Measurements from ENCODE around the gene ZNF576. TPM values are rescaled to one million over a fixed set of nuclear protein-coding genes. Genes with fewer than 3 reads are reported as not detected.

The ZNF576 gene
- total and polyA plus RNA-seq, 2 donors (not counting 1 experiment from before 2014, with no cell fraction given) = 7.9 to 17.3 TPM

- H3K9ac ChIP-seq (ENCODE audit: low read length) = no peak overlapping the region
- H3K27me3 ChIP-seq (replicated peaks in 1 of 4; ENCODE audit: control extremely low read depth in 1 of 4, control insufficient read depth in 3 of 4, insufficient read depth in 4 of 4, low read length in 3 of 4) = peaks cover 0 to 14% (median 7%) of the 10 kb centered on the region in 4 experiments
- CTCF ChIA-PET = interaction anchor here (1.1 to 3.4 kb wide), 3 partner anchors 31 to 107 kb away, joined by 3 to 12 read pairs (median 11); no protein-coding TSS in a partner anchor
These were observed 29.7 kb downstream of the ZNF576 start for GRCh38 chr19:43625918-43626579.

More at GRCh38 chr19:43625918-43626579, 29.7 kb downstream of the ZNF576 start:
- Histone ChIP-seq H4K20me1 (ENCODE audit: control insufficient read depth, insufficient read depth, low read length, poor library complexity, severe bottlenecking) (peaks cover 8% of the 10 kb centered on the region), H3K4me3 (ENCODE audit: control extremely low read depth in 1 of 5, extremely low read depth in 1 of 5, insufficient read depth in 1 of 5, low read depth in 2 of 5, low read length in 4 of 5) (no peak overlapping the region), H3K4me1 (ENCODE audit: control insufficient read depth in 2 of 2, insufficient read depth in 2 of 2, low read length in 2 of 2) (peaks cover 6 to 7% of the 10 kb centered on the region in 2 donors), H3K9me3 (ENCODE audit: control extremely low read depth in 1 of 3, control insufficient read depth in 2 of 3, insufficient read depth in 1 of 3, low read length in 2 of 3) (peaks cover 0 to 24% (median 0%) of the 10 kb centered on the region in 3 donors), H2AFZ (ENCODE audit: insufficient read depth, low read depth, low read length, poor library complexity, severe bottlenecking) (no peak overlapping the region), H3K79me2 (ENCODE audit: control insufficient read depth, insufficient read depth, low read length) (no peaks in the 10 kb centered on the region), H3K4me2 (replicated peaks; ENCODE audit: low read depth, low read length, poor library complexity, severe bottlenecking) (no peak overlapping the region), H3K36me3 (replicated peaks in 1 of 2; ENCODE audit: control extremely low read depth in 1 of 2, control insufficient read depth in 1 of 2, extremely low read depth in 1 of 2, insufficient read depth in 2 of 2, low read length in 1 of 2) (no peaks in the 10 kb centered on the region), H3K27ac (ENCODE audit: low read length in 2 of 2) (no peak overlapping the region)
- no peak for DNase-seq
- ATAC-seq (ENCODE audit: low read depth) = peak; percentile 6
- no peak for TF ChIP-seq EZH2 (IDR thresholded peaks at IDR 0.05; ENCODE audit: borderline replicate concordance, insufficient read depth, low read depth, low read length, poor library complexity, severe bottlenecking)
- TF ChIP-seq CTCF (IDR thresholded peaks at IDR 0.05) = no peak
- no peak overlapping the region for H3K4me3 Mint-ChIP-seq
- no peaks in the 10 kb centered on the region for H3K9me3 Mint-ChIP-seq (ENCODE audit: insufficient read depth)
- peaks cover 15% of the 10 kb centered on the region for H3K27me3 Mint-ChIP-seq
- intact Hi-C loops (cut with micrococcal nuclease) = no loop called here
- H3K27ac Mint-ChIP-seq = no peak overlapping the region
- WGBS (ENCODE audit: insufficient coverage) = 73% methylated on average over 24 of the region's 32 CpGs
- H3K4me1 Mint-ChIP-seq = peaks cover 9% of the 10 kb centered on the region
- POLR2A ChIA-PET = interaction anchor here (1.1 kb wide), 1 partner anchor 30 kb away, joined by 3 read pairs; the partner anchor contains the start of genes IRGQ and ZNF576
